Bronchial epithelial cell (primary cell): ENCODE results near the gene CD276. TPM values are rescaled to one million over a fixed set of nuclear protein-coding genes. Genes with fewer than 3 reads are reported as not detected.

ENCODE experiments used
- DNase-seq: peaks from one replicate; pipeline ENCODE4 v3.0.0-alpha.2; 2010; ENCODE audit warnings: low read depth
- FAIRE-seq: peaks from 2 replicates; lab custom pipeline; 2011; peaks lifted over from hg19 to GRCh38; lab: Jason Lieb, UNC
- H3K27me3 ChIP-seq: 2 replicates; pipeline ENCODE4 v1.5.1; 2011; ENCODE audit warnings: low read length; ENCODE audit not compliant: control insufficient read depth, insufficient read depth
- H3K36me3 ChIP-seq: 2 replicates; pipeline ENCODE4 v1.5.1; 2011; ENCODE audit warnings: low read length; ENCODE audit not compliant: control insufficient read depth, insufficient read depth
- H3K4me3 ChIP-seq: 2 replicates; pipeline ENCODE4 v1.5.1; 2011; ENCODE audit warnings: mild to moderate bottlenecking, low read depth, low read length, control low read depth
- CTCF ChIP-seq: IDR thresholded peaks from 2 replicates; pipeline ENCODE4 v1.5.1; 2011; ENCODE audit warnings: mild to moderate bottlenecking, moderate library complexity, low read length, control low read depth, inconsistent platforms; ENCODE audit not compliant: insufficient read depth, severe bottlenecking
- total RNA-seq: library from RNA; depleted of rRNA; stranded (reverse); fragments of >200 nt; gene quantifications from 2 replicates; pipeline ENCODE4 v1.2.1, GENCODE V29; 2014

The CD276 gene
- total RNA-seq, 1 donor from 2014 or later, result 21.9 TPM

GRCh38 chr15:73711526-73711925 lies 27.3 kb downstream of the CD276 start:
- FAIRE-seq, result no peak
- Histone ChIP-seq H3K4me3 (no peak overlapping the region), H3K36me3 (peaks cover 7% of the 10 kb centered on the region), H3K27me3 (no peaks in the 10 kb centered on the region)
- TF ChIP-seq CTCF, result no peak
- no peak for DNase-seq

- FAIRE-seq, result no peak
- TF ChIP-seq CTCF, result peak; percentile 25
- Histone ChIP-seq H3K27me3 (no peaks in the 10 kb centered on the region), H3K4me3 (no peak overlapping the region), H3K36me3 (peaks cover 5% of the 10 kb centered on the region)
- no peak for DNase-seq
These were observed 27.9 kb downstream of the CD276 start for GRCh38 chr15:73712107-73712506.

GRCh38 chr15:73714695-73715301 lies 30.6 kb downstream of the CD276 start:
- Histone ChIP-seq H3K4me3 (no peak overlapping the region), H3K36me3 (peaks cover 5% of the 10 kb centered on the region), H3K27me3 (peaks cover 2% of the 10 kb centered on the region)
- TF ChIP-seq CTCF, result no peak
- DNase-seq (no peak), FAIRE-seq (no peak)

- DNase-seq, result no peak
- no peak for FAIRE-seq
- Histone ChIP-seq H3K36me3 (peaks cover 5% of the 10 kb centered on the region), H3K4me3 (no peak overlapping the region), H3K27me3 (peaks cover 2% of the 10 kb centered on the region)
- no peak for TF ChIP-seq CTCF
These were observed 31.2 kb downstream of the CD276 start for GRCh38 chr15:73715417-73715816.

GRCh38 chr15:73716417-73716816 lies 32.2 kb downstream of the CD276 start:
- TF ChIP-seq CTCF, result no peak
- DNase-seq, result no peak
- no peak for FAIRE-seq
- Histone ChIP-seq H3K4me3 (no peak overlapping the region), H3K27me3 (peaks cover 2% of the 10 kb centered on the region), H3K36me3 (peaks cover 3% of the 10 kb centered on the region)

- DNase-seq (no peak), FAIRE-seq (no peak)
- Histone ChIP-seq H3K36me3 (peaks cover 3% of the 10 kb centered on the region), H3K27me3 (peaks cover 2% of the 10 kb centered on the region), H3K4me3 (no peak overlapping the region)
- TF ChIP-seq CTCF, result no peak
These were observed 33.0 kb downstream of the CD276 start for GRCh38 chr15:73717206-73717605.
